IPS DF 4.7 (cell line): ENCODE data around the gene CDH20.

Experiments
- DNase-seq: peaks from one replicate; pipeline ENCODE4 v3.0.0-alpha.2; 2013; ENCODE audit warnings: low spot score; ENCODE audit errors: extremely low read depth

Gene CDH20

DNA sequence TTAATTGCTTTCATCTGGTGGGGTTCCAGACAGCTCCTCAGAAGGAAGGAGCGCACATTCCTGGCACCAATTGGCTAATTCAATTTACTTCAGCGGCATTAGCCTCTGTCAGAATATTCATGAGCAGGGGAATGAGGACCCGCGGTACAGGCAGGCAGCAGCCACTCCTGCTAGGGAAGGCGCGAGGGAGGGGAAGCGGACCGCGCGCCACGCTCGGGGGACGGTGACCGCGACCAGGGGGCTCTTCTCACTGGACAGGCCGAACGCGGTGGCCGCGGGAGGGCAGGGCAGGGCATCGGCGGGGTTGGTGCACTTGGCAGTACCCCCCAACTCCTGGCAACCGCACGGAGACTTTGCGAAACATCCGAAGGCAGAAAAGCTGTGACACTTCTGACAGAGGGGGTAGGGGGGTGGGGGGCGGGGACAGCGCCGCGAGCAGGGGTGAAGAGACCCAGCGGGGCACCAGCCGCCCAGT lies at the start of gene CDH20:
Gene CDH20, plus strand, starts transcription at position 160 of the 475 bp plus-strand sequence.
- DNase-seq = no peak

DNA sequence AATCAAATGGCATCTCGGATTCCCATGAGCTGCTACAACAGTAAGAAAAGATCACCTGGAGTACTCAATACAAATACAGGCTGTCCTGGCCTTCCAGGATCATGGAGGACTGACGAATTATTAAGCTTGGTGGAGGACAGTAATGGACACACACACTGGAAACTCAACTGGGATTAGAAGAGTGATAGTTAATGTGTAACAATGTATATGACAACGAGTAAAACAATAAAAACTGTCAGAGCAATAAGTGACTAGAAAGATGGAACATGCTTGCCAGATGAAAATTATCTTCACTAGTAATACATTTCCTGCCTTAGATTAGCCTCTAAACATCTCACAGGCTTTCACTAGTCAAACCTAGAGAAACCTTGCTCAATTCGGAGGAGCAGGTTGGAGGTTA lies 49.2 kb upstream of the CDH20 start:
- DNase-seq = no peak

DNA sequence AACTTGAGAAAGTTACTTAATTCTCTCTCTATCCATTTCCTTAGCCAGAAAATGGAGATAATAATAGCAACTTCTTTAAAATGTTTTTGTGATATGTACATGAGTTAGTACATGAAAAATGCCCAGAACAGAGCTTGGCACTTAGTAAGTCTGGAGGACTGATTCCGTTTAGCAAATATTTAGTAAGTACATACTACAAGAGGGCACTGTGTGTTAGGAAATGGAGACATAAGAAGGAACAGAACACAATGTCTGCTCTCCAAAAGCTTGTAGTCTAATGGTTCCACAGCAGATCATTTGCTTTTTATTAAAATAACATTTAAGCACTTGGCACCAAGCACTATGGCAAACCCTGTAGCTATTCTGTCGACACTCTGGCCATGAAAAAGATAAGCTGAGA lies 47.5 kb upstream of the CDH20 start:
- DNase-seq = no peak

DNA sequence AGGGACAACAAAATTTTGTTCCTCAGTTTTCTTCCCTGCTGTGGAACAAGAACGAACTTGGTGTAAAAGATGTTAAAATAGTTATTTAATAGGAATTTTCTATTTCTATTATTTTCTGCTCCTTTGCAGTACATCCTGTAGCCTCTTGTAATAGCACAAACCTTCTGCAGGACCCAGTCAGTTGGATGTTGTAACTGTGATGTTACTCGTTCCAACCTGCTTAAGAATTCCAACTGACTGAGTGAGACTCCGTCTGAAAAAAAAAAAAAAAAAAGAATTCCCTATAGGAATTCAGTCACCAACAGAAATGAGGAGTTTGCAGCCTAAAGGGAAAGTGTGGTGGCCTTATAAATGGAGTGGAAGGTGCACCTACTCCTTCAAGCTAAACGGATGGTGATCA lies 46.4 kb upstream of the CDH20 start:
- no peak for DNase-seq

DNA sequence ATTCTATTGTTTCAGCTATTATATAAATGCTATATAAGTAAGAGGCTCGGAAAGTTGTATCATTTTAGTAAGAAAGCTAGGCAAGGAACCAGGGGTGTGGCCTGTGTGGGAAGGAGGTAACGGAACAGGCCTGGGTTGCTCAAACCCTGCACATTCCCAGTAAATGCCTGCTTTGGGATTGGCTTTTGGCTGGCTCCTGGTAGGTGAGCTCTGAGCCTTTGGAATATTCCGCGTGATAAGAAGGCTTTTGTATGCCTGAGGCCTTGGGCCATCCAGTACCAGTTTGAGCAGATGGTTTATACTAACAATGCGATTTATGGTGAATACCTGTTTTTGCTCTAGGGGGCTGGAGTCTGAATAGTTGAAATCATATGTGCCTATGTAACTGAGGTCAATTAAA lies 42.6 kb upstream of the CDH20 start:
- DNase-seq = no peak

DNA sequence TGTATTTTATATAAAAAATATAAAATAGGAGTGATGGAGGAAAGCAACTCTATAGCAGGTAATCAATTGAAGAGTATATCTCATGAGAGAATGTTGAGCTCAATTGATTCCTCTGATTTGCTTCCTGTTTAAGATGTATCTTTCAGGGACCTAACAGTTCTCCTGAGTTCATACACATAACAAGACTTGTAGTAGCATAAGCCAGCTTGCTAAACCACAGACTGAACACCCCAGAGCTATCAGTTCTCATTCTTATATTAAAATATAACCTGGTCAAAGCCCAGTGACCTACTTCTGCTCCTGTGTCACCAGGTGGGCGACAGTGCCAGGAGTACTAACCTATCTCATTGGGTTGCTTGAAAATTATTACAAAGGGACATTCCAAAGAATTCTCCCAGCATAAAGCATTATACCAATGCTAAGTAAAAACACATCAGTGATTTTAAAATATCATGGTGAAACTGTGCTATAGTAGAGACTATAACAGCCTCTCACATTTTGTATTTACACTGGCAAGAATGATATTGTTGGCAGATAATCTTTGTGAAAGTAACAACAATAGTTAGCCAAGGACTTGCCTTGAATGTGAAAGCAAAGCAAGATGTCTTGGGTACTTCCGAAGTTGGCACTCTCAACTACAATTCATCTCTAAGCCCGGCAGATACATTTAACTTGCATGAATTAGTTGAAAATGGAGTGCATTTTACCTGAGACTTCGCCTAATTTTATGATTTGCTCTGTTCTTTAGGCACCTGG lies 40.8 kb upstream of the CDH20 start:
- no peak for DNase-seq

DNA sequence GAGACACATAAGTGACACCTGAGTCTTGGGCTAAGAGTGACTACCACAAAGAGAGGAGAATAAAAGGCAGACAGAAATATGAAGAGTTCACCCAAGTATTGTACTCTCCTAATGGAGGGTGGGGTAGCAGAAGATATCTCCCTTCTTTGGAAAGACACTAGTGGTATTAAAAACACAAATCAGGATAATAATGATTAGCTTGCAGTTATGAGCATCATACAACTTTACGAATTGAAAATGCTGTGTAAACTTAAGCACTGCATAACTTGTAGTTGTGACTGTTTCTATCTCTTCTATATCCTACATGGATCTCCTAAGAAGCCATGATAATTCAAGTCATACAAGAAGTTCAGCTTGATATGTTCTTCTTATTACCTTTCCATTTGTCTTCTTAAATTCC lies 38.1 kb upstream of the CDH20 start:
- DNase-seq = no peak

DNA sequence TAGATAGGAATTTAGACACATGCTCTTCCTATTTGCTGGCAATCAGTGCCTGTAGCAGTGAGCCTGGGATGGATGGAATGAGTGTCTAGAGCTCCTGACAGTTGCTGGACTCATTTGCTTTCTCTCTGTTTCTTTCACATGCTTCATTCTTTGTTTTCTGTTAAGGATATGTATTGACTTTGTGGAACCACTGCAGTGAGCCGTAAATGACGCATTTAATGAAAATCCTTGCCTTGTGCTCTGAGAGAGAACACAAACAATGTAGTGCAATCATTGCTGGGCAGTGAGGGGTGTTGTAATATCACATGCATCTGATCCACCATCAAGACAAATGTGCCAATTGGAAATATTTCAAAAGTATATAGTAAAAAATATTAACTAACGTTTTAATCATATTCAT lies 25.2 kb upstream of the CDH20 start:
- no peak for DNase-seq

DNA sequence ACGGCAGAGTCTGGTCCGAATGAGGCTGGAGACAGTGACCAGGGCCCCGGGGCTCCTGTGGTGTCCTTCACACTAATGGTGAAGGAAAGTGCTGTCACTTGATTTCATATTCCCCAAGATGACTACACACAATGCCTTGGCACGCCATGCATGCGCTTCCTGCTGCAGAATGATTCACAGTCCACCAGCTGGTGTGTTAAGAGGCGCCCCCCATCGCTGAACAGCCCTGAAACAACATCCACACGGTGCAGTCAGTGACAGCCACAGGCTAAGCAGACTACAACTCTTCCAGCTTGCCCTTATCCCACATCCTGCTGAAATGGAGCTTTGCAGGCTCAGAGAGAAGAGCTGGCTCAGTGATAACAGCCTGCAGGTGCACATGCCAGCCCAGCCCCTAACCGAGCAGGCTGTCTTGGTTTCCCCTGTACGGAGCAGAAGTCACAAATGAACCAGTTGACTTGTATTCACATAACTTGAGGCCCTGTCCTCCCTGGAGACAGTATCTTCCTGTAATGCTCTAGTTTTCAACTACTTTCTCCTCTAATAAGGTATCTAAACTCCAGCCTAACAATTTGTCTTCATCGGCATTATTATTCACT lies 24.3 kb upstream of the CDH20 start:
- no peak for DNase-seq

DNA sequence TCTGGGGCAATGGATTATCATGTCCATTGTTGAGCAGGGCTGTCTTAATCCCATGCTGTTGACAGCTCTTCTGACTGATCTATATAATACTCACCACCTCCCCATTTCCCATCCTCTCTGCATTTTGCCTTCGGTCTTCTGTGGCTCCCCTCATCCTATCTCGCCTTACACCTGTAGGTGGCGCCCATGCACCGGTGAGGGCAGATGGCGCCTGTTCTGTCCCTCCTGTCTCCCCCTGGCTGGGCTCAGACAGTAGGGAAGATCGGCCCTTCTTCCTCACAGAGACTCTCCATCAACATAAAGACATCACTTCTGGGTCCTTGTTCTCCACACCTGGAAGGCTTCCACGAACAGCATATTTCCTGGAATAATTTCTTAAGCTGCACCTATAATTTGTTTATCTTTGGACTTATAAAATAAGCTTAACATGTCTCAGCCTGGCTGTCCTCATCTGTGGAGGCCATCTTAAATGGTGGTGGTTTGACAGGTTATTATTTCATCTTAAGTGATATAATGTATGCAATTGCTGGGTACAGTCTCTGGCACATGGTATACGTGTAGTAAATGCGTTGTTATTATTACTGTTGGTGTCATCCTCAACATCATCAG lies 10.9 kb upstream of the CDH20 start:
- DNase-seq = no peak

DNA sequence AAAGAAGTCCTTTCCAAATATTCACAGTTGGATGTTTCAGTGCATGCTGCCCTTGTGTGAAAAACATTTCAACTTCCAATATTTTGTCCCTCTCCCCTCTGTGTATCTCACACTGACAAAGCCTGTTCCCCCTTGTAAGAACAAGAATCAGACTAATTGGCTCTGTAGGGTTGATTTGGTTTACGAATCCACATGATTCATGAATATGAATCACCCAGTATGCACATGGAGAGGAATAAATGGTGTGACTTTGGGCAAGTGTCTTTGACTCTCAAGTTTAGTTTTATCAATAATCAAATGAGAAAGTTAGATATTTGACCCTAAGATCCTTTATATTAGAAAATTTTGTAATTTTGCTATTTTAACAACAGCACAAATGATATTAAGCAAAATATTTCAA lies 9.3 kb upstream of the CDH20 start:
- no peak for DNase-seq

DNA sequence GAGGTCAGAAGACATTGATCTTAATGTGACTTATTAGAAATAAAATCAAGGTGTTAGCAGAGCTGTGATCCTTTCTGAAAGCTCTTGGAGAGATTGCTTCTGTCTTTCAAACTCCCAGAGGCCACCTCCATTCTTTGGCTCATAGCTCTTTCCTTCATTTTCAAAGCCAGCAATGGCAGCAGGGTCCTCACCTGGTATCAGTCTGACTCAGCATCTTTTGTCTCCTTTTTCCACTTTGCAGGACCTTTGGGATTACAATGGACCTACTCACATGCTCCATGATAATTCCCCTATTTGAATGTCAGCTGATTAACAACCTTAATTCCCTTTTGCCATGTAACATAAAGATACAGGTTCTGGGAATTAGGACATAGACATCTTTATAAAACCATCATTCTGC lies 6.8 kb upstream of the CDH20 start:
- no peak for DNase-seq

DNA sequence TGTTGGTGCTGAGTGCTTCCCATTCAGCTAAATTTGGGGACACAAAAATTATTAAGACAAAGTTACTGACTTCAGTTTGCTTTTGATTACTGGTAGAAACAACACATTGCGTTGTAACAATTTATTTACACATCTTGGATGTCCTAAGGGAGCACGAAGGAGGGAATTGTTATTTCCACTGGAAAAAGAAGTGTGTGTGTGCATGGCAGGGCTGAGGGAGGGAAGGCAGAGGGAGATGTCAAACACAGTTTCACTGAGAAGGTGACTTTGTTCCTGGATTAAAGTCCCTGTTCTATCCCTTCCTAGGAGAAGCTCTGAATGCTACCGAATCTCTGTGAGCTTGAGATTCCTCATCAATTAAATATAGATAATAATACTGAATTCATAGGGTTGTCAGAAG lies 3.8 kb upstream of the CDH20 start:
- no peak for DNase-seq

DNA sequence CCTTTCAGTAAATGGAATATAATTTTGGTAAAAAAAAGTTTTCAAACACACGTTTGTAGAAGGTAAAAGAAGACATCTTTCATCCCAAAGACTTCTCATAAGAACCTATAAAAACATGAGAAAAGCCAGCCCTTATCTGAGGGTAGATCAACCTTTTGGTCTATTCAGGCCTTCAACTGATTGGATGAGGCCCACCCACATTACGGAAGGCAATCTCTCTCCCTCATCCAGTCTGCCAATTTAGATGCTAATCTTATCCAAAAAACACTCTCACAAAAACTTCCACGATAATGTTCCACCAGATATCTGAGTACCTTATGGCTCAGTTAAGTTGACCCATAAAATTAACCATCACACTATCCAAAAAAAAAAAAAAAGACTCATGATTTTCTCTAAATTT lies 2.2 kb upstream of the CDH20 start:
- DNase-seq = no peak

DNA sequence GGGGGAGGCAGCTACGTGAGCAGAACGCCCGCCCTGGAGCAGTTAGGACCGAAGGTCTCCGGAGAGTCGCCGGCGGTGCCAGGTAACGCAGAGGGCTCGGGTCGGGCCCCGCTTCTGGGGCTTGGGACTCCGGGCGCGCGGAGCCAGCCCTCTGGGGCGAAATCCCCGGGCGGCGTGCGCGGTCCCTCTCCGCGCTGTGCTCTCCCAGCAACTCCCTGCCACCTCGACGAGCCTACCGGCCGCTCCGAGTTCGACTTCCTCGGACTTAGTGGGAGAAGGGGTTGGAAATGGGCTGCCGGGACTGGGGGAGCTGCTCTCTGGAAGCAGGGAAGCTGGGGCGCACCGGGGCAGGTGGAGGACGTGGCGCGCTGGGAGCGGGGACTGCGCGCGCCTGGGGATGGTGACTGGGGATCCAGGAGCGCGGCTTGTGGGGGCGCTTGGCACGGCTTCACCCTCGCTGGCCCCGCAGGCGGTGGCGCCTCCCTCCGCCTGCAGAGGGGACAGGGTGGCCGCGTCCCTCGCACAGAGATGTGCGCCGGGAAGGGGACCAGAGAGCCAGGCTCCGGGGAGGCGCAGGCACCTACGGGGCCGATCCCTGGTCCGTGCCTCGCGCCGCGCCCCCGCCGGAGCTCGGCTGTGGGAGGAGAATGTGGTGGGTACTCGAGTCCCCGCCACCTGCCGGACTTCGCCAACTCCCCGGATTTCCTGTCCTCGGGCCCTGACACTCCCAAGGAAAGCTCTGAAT lies 688 bp downstream of the CDH20 start:
- no peak for DNase-seq

DNA sequence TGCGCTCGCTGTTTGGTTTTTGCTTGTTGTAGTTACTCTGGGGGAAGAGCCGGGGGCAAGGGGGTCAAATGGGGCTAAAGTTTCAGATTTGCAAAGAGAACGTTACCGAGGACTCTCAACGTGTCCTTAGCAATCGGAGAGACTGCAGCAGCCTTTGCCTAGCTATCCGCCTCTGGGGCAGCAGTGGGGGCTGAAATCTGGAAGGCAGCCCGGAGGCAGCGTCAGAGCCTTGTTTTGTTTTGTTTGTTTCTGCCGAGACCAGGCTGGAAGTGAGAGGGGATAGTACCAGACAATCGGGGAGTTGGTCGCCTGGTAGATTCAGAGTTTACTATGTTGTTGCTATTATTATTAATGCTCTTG lies 1.2 kb downstream of the CDH20 start:
- no peak for DNase-seq

DNA sequence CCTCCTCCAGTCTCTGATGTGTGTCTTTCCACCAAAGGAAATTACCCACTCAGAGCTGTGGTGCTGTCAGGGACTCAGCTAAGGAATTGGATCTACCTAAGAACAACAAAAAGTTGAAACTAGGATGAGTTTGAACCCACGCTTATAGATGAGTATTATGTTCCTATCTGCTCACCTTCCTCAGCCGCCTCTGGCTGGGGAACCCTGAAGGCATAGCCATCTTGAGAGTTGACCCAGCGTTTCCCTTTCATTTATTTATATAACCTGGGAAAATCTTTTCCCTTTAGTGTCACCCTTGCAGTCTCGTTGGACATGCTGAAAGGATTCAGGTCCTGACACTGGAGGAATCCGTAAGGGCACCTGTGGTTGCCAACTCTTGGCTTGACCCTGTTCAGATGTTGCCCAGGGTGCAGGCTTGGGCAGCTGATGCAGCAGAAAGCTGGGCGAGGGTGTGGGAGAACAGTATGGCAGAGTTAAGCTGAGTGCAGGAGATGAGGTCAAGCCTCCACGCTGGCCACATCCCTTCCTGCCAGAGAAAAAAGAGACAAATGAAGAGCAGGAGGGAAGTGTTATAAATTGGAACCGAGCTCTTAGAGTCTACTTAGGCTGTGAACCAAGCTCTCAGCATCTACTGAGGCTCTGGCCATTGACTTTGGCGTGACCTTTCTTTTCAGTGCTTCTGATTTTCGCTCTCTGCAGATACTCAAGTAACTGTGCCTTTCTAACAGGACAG lies 1.9 kb downstream of the CDH20 start:
- no peak for DNase-seq

DNA sequence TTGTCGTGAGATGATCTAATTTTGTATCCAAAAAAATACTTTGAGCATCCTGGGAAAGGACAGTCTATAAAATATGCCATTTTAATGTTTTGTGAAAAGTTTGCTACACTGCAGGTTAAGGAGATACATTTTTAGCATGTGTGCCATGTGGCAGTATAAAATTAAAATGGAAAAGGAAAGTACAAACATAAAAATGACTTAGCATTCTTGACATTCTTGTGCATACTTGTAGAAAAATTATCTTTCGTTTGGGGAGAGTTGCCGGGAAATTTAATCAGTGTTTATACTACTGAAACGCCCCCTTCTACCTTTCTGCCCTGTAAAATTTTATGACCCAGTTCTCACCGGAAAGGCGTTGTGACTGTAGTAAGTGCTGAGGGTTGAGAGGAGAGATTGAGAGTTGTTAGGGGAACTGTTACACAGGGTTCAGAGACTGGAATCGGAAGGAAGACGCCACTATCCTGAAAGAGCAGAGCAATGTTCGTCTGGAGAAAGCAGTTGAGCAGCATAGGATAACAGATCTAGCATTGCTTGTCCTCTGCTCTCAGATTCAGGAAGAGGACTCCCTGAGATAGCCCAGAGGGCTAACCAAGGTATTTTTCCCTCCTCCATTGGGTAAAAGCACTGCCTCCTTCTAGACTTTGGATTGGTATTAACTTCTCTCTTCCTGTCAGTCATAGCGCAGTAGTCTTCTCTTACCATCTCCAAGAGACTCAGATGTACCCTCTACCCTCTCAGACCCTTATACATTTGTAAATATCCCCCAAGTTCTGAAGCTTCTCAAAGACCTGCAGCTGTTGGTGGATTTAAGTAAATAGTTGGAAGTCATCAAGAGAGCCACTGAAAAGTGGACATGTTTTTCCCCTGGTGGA lies 2.7 kb downstream of the CDH20 start:
- DNase-seq = no peak

DNA sequence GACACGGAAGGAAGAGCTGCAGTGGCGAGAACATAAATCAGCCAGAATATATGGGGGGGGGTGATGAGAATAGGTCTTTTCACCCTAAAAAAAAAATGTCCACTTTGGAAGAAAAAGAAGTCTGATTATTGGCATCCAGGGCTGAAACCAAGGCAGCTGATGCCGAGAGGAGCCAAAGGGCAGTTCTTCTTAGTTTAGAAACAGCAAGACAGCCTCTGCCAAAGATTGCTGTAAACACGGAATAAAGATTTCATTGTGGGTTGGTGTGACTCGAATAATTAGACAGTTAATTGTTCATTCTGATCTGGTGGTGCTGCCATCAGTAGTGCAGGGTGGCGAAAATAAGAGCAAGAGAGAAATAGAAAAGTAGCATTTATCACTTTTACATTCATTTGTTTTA lies 3.5 kb downstream of the CDH20 start:
- no peak for DNase-seq

DNA sequence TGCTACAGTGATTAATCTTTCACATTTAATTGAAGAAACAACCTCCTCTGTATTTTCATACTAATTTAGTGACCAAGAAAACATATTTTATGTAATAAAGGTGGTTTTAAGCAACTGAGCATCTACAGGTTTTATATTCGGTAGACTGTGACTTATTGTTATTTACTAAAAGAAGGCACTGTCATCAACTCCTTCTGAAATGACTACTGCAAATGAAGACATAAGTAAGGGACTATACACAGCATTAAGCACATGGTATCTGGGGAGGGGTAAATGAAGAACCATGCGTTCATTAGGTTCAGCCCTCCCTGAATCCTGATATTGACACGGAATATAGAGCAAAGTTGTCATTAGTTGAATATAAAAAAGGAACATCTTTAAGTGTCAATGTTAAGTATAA lies 4.3 kb downstream of the CDH20 start:
- no peak for DNase-seq

DNA sequence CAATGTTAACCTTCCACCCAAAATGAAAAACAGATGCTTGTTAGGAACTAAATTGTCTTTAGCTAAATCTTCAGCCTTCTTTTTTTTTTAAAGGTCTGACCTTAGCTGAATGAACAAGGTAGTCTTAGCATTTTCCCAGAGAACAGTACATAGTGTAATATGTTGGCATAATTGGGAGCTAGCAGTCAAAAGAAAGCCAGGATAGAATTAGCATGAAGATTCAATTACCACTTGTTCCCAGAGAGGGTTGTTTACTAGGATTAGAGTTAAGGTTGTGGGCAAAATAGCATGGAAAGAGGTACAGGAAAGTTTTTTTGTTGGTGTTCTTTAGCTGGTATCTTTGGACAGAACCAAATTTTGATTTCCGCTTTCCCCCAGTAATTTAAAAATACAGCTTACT lies 6.9 kb downstream of the CDH20 start:
- no peak for DNase-seq
